Endodermal cell (in vitro differentiated cells): Measurements from ENCODE around the gene TDRD10. TPM values are rescaled to one million over a fixed set of nuclear protein-coding genes. Genes with fewer than 3 reads are reported as not detected.
A peak's percentile ranks its signal among the peaks of the same experiment; 100 is the strongest.

Experiments
- DNase-seq: peaks from one replicate; pipeline ENCODE4 v3.0.0-alpha.2; 2017
- H3K27ac ChIP-seq: 2 replicates; pipeline ENCODE4 v1.5.1; 2013; ENCODE audit warnings: mild to moderate bottlenecking, low read depth, low read length, moderate library complexity
- H3K27me3 ChIP-seq: 2 replicates; pipeline ENCODE4 v1.6.1; 2013; ENCODE audit warnings: mild to moderate bottlenecking, low read length, moderate library complexity; ENCODE audit not compliant: insufficient read depth, control insufficient read depth, poor library complexity, severe bottlenecking
- H3K36me3 ChIP-seq: 2 replicates; pipeline ENCODE4 v1.7.0; 2013; ENCODE audit warnings: mild to moderate bottlenecking, low read length, moderate library complexity; ENCODE audit not compliant: control insufficient read depth, insufficient read depth
- H3K4me1 ChIP-seq: one replicate; pipeline ENCODE4 v1.7.0; 2013; ENCODE audit warnings: low read length; ENCODE audit not compliant: control insufficient read depth, insufficient read depth
- H3K4me3 ChIP-seq: 2 replicates; pipeline ENCODE4 v1.5.1; 2013; ENCODE audit warnings: mild to moderate bottlenecking, low read length, moderate library complexity
- H3K9ac ChIP-seq: 2 replicates; pipeline ENCODE4 v1.6.1; 2013; ENCODE audit warnings: mild to moderate bottlenecking, low read length, moderate library complexity; ENCODE audit not compliant: poor library complexity, severe bottlenecking; ENCODE audit errors: extremely low read depth
- H3K9me3 ChIP-seq: 2 replicates; pipeline ENCODE4 v1.6.1; 2013; ENCODE audit warnings: mild to moderate bottlenecking, low read length, moderate library complexity; ENCODE audit not compliant: control insufficient read depth
- H3K27ac Mint-ChIP-seq: 2 replicates; pipeline ENCODE4 v1.8.0; 2020; ENCODE audit warnings: mixed read lengths
- H3K27me3 Mint-ChIP-seq: 2 replicates; pipeline ENCODE4 v1.8.0; 2021; ENCODE audit warnings: mild to moderate bottlenecking, mixed read lengths; ENCODE audit not compliant: insufficient read depth
- H3K36me3 Mint-ChIP-seq: 2 replicates; pipeline ENCODE4 v1.8.0; 2020; ENCODE audit warnings: low read depth, mixed read lengths
- H3K4me1 Mint-ChIP-seq: 2 replicates; pipeline ENCODE4 v1.8.0; 2020; ENCODE audit warnings: mixed read lengths
- H3K4me3 Mint-ChIP-seq: 2 replicates; pipeline ENCODE4 v1.8.0; 2020; ENCODE audit warnings: mild to moderate bottlenecking, moderate library complexity, mixed read lengths
- H3K9me3 Mint-ChIP-seq: 2 replicates; pipeline ENCODE4 v1.8.0; 2020; ENCODE audit warnings: mild to moderate bottlenecking, mixed read lengths
- CTCF ChIP-seq: fragments of 200-600 bp; sonication (generic); conservative IDR thresholded peaks from 2 replicates; pipeline ENCODE4 v1.5.0; 2021; ENCODE audit warnings: antibody characterized with exemption, mild to moderate bottlenecking
- WGBS, 2 experiments: methylation state at CpG; one replicate each; pipeline versions ENCODE4 v1.1.5 to v1.1.7; 2013; ENCODE audit warnings: missing lambda C conversion rate in 2 of 2, mixed read lengths in 1 of 2; ENCODE audit not compliant: insufficient coverage in 1 of 2, insufficient read length in 1 of 2; 5-methylcytosine and 5-hydroxymethylcytosine counted together
- total RNA-seq, 2 donors: library from RNA; stranded (reverse); fragmentation: NEBNext Ultra II Directional in 1 of 2; extraction: Animal tissue kit (Norgen Biotek cat#: 25700) in 1 of 2; gene quantifications; 2 replicates in 1 of 2; 3 replicates in 1 of 2; pipeline ENCODE4 v1.2.1, GENCODE V29; 2021

Gene TDRD10
- total RNA-seq, 2 donors from 2014 or later: not detected

DNA sequence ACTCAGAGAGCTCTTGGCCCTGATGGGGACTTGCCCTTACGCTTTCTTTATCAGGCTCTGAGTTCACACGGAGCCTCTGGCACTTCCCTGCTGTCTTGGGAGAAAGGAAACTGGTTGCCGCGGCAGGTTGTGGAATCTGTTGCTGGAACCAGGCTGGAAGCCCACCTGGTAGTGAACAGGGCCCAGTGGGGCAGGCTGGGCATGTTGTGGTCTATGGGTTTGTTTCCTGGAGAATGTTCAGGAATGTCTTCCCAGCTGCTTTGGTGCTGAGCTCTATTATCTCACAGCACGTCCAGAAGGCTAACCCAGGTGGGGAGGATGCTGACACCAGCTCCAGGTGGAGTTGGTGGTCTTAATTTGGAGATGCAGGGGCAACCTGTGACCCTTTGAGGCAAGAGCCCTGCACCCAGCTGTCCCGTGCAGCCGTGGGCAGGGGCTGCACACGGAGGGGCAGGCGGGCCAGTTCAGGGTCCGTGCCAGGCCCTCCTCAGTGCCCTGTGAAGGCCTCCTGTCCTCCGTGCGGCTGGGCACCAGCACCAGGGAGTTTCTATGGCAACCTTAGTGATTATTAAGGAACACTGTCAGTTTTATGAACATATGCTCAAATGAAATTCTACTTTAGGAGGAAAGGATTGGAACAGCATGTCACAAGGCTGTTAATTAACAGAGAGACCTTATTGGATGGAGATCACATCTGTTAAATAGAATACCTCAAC is 33.3 kb upstream of the TDRD10 start:
- peak overlapping the region; percentile 44 for H3K27ac ChIP-seq
- 75 to 86% methylated on average over 6 to 12 of the region's 12 CpGs for WGBS, 2 experiments
- no peak overlapping the region for H3K4me3 Mint-ChIP-seq
- no peaks in the 10 kb centered on the region for H3K27me3 ChIP-seq
- no peak overlapping the region for H3K27ac Mint-ChIP-seq
- H3K9ac ChIP-seq: no peak overlapping the region
- H3K9me3 ChIP-seq: no peaks in the 10 kb centered on the region
- peaks cover 3% of the 10 kb centered on the region for H3K4me1 ChIP-seq
- no peaks in the 10 kb centered on the region for H3K36me3 ChIP-seq
- H3K4me3 ChIP-seq: no peak overlapping the region
- TF ChIP-seq CTCF: no peak
- no peaks in the 10 kb centered on the region for H3K27me3 Mint-ChIP-seq
- H3K4me1 Mint-ChIP-seq: peaks cover 5% of the 10 kb centered on the region
- H3K9me3 Mint-ChIP-seq: no peaks in the 10 kb centered on the region
- DNase-seq: no peak
- H3K36me3 Mint-ChIP-seq: no peaks in the 10 kb centered on the region

- Histone ChIP-seq H3K27ac (no peak overlapping the region), H3K36me3 (no peaks in the 10 kb centered on the region), H3K9me3 (no peaks in the 10 kb centered on the region), H3K9ac (no peak overlapping the region), H3K4me1 (peaks cover 3% of the 10 kb centered on the region), H3K4me3 (no peak overlapping the region), H3K27me3 (no peaks in the 10 kb centered on the region)
- TF ChIP-seq CTCF: no peak
- Mint-ChIP-seq H3K27ac (no peak overlapping the region), H3K27me3 (no peaks in the 10 kb centered on the region), H3K9me3 (no peaks in the 10 kb centered on the region), H3K4me1 (peaks cover 5% of the 10 kb centered on the region), H3K4me3 (no peak overlapping the region), H3K36me3 (no peaks in the 10 kb centered on the region)
- DNase-seq: no peak
- 92 to 94% methylated on average over 6 to 10 of the region's 10 CpGs for WGBS, 2 experiments
Measured at GRCh38 chr1:154469844-154470560, 32.0 kb upstream of the TDRD10 start.

GRCh38 chr1:154471304-154471703 is 30.7 kb upstream of the TDRD10 start:
- Histone ChIP-seq H3K36me3 (no peaks in the 10 kb centered on the region), H3K4me3 (no peak overlapping the region), H3K27ac (no peak overlapping the region), H3K9ac (no peak overlapping the region), H3K9me3 (no peaks in the 10 kb centered on the region), H3K27me3 (no peaks in the 10 kb centered on the region), H3K4me1 (peaks cover 3% of the 10 kb centered on the region)
- Mint-ChIP-seq H3K4me1 (peaks cover under 1% of the 10 kb centered on the region), H3K27me3 (no peaks in the 10 kb centered on the region), H3K27ac (no peak overlapping the region), H3K36me3 (no peaks in the 10 kb centered on the region), H3K4me3 (no peak overlapping the region), H3K9me3 (no peaks in the 10 kb centered on the region)
- WGBS, 2 experiments: 91 to 100% methylated on average over 2 of the region's 2 CpGs
- no peak for DNase-seq
- no peak for TF ChIP-seq CTCF
